ENCODE data around the gene C6orf141. TPM values are rescaled to one million over a fixed set of nuclear protein-coding genes. Genes with fewer than 3 reads are reported as not detected.

C6orf141 gene
- total RNA-seq, 1 experiment from 2014 or later: 40.1 TPM

- no peak overlapping the region for H2BK5ac ChIP-seq (ENCODE audit: insufficient read length, low read length)
- peak overlapping the region; percentile 42 for H3K4me2 ChIP-seq (ENCODE audit: insufficient read depth, insufficient read length, low read length)
- no peak overlapping the region for H3T11ph ChIP-seq (ENCODE audit: low read length)
- Mint-ChIP-seq H3K9me3 (peaks cover 0 to 3% of the 10 kb centered on the region in 2 experiments; a peak in 2 of 5 replicates), H3K36me3 (ENCODE audit: insufficient read depth in 1 of 3, low read depth in 3 of 3) (peaks cover 7 to 44% (median 43%) of the 10 kb centered on the region in 3 experiments), H3K27ac (peak overlapping the region in 1 of 3 experiments; percentile 96; a peak in 3 of 7 replicates), H3K4me1 (peaks cover 55 to 69% of the 10 kb centered on the region in 2 experiments), H3K4me3 (peak overlapping the region; percentile 62 to 74), H3K27me3 (ENCODE audit: low read depth) (peaks cover 59% of the 10 kb centered on the region)
- no peak overlapping the region for H3K4ac ChIP-seq (ENCODE audit: low read depth, low read length)
- H2AK5ac ChIP-seq (ENCODE audit: insufficient read length, low read length): no peak overlapping the region
- H3K23me2 ChIP-seq (ENCODE audit: insufficient read length, low read depth, low read length, poor library complexity, severe bottlenecking): peaks cover 14% of the 10 kb centered on the region
- H3K23ac ChIP-seq (ENCODE audit: insufficient read length, low read depth, low read length): no peak overlapping the region
- no peak overlapping the region for H2BK12ac ChIP-seq (ENCODE audit: insufficient read length, low read depth, low read length)
- peaks cover 6% of the 10 kb centered on the region; the same call in 1 of the 2 replicates for H3K4me1 ChIP-seq (ENCODE audit: insufficient read depth, low read length)
- no peaks in the 10 kb centered on the region for H3K9me3 ChIP-seq (ENCODE audit: control insufficient read depth, low read depth, low read length)
- H3K18ac ChIP-seq (ENCODE audit: insufficient read length, low read depth, low read length): no peak overlapping the region
- H3K27me3 ChIP-seq (ENCODE audit: insufficient read depth, low read length): peaks cover 11% of the 10 kb centered on the region; the same call in 1 of the 2 replicates
- H4K91ac ChIP-seq (ENCODE audit: insufficient read length, low read depth, low read length): no peak overlapping the region
- no peak overlapping the region for H2BK15ac ChIP-seq (ENCODE audit: low read depth, low read length)
- no peak overlapping the region for H4K5ac ChIP-seq (ENCODE audit: insufficient read length, low read depth, low read length)
- H2AFZ ChIP-seq (ENCODE audit: low read length): no peak overlapping the region
- no peak overlapping the region for H3K14ac ChIP-seq (ENCODE audit: insufficient read depth, low read length)
- H3K27ac ChIP-seq (ENCODE audit: insufficient read length, low read depth, low read length): no peak overlapping the region
- no peak overlapping the region for H3K56ac ChIP-seq (ENCODE audit: insufficient read length, low read depth, low read length)
- H2BK20ac ChIP-seq (ENCODE audit: low read depth, low read length, poor library complexity, severe bottlenecking): no peak overlapping the region
- H3K79me1 ChIP-seq (ENCODE audit: insufficient read depth, low read depth, low read length, poor library complexity, severe bottlenecking): no peaks in the 10 kb centered on the region
- no CpG with 5 or more reads among the region's 2 CpGs for WGBS (ENCODE audit: extremely low coverage, insufficient read length, low lambda C conversion rate)
- H3K9ac ChIP-seq (ENCODE audit: extremely low read depth, insufficient read length, low read length): no peak overlapping the region
- no peak overlapping the region for H4K8ac ChIP-seq (replicated peaks; ENCODE audit: insufficient read length, low read depth, low read length)
- no peaks in the 10 kb centered on the region for H3K79me2 ChIP-seq (ENCODE audit: insufficient read depth, low read length)
- no peaks in the 10 kb centered on the region for H4K20me1 ChIP-seq (ENCODE audit: control insufficient read depth, insufficient read depth, insufficient read length)
- no peak overlapping the region for H2BK120ac ChIP-seq (ENCODE audit: low read depth, low read length, poor library complexity, severe bottlenecking)
- no peak for TF ChIP-seq CTCF (conservative IDR thresholded peaks at IDR 0.05)
- no peak for DNase-seq
Measured at GRCh38 chr6:49552596-49552995, 2.1 kb downstream of the C6orf141 start.

Measured in H9 (cell line).